NCI-H82 (cell line): Measurements from ENCODE around the gene RNF168.
A peak's percentile ranks its signal among the peaks of the same experiment; 100 is the strongest.
"Not testable (repeated sequence)": the region's sequence is repeated elsewhere in the genome, so short reads cannot be mapped to it uniquely, and the experiment has no call there.

Source experiments
- DNase-seq: peaks from one replicate; lab custom pipeline; 2025; lab: John Stamatoyannopoulos, UW

The RNF168 gene

GRCh38 chr3:196471551-196471950, 32.0 kb downstream of the RNF168 start:
- no peak for DNase-seq

- not testable (repeated sequence) for DNase-seq
Measured at GRCh38 chr3:196470182-196470581, 33.4 kb downstream of the RNF168 start.

- DNase-seq: no peak
Measured at GRCh38 chr3:196463804-196464203, 39.8 kb downstream of the RNF168 start.

GRCh38 chr3:196463478-196463756, 40.2 kb downstream of the RNF168 start:
- no peak for DNase-seq

- DNase-seq: not testable (repeated sequence)
Measured at GRCh38 chr3:196462680-196463477, 40.7 kb downstream of the RNF168 start.

GRCh38 chr3:196458063-196458462, 45.5 kb downstream of the RNF168 start:
- no peak for DNase-seq

GRCh38 chr3:196457470-196457869, 46.1 kb downstream of the RNF168 start:
- DNase-seq: not testable (repeated sequence)

GRCh38 chr3:196454935-196455334, 48.6 kb downstream of the RNF168 start:
- no peak for DNase-seq

- DNase-seq: not testable (repeated sequence)
Measured at GRCh38 chr3:196445391-196445790, 58.2 kb downstream of the RNF168 start.

- DNase-seq: no peak
Measured at GRCh38 chr3:196444500-196444894, 59.1 kb downstream of the RNF168 start.

GRCh38 chr3:196440696-196441095, 62.9 kb downstream of the RNF168 start:
- DNase-seq: no peak

GRCh38 chr3:196440041-196440537, 63.5 kb downstream of the RNF168 start:
- DNase-seq: no peak

GRCh38 chr3:196432137-196432879, 71.3 kb downstream of the RNF168 start, which contains the start of gene UBXN7:
Gene UBXN7, minus strand, starts transcription at chr3:196432427. Its CDS starts 28 bp downstream, at chr3:196432399.
- DNase-seq: peak; percentile 98

- peak; percentile 65 for DNase-seq
Measured at GRCh38 chr3:196431181-196432136, 72.1 kb downstream of the RNF168 start.

- DNase-seq: no peak
Measured at GRCh38 chr3:196428041-196428440, 75.5 kb downstream of the RNF168 start.

- DNase-seq: not testable (repeated sequence)
Measured at GRCh38 chr3:196424421-196424820, 79.1 kb downstream of the RNF168 start.

GRCh38 chr3:196423044-196423781, 80.4 kb downstream of the RNF168 start:
- peak; percentile 86 for DNase-seq

- not testable (repeated sequence) for DNase-seq
Measured at GRCh38 chr3:196421668-196422067, 81.9 kb downstream of the RNF168 start.

- peak; percentile 28 for DNase-seq
Measured at GRCh38 chr3:196419386-196419785, 84.2 kb downstream of the RNF168 start.
